22Rv1 (cell line): ENCODE measurements around the gene VPS45.

Source experiments
- CTCF ChIP-seq: fragments of 450-650 bp; IDR thresholded peaks from 2 replicates; pipeline ENCODE4 v1.5.1; 2017; ENCODE audit warnings: mild to moderate bottlenecking
- ZFX ChIP-seq: fragments of 450-650 bp; IDR thresholded peaks from 2 replicates; pipeline ENCODE4 v1.6.1; 2017; ENCODE audit warnings: antibody characterized with exemption, borderline replicate concordance

GRCh38 chr1:150183061-150183460 lies 115.5 kb downstream of the VPS45 start:
- no peak for TF ChIP-seq CTCF
- TF ChIP-seq ZFX: no peak
